Measurements from ENCODE around the gene CELF1. TPM values are rescaled to one million over a fixed set of nuclear protein-coding genes. Genes with fewer than 3 reads are reported as not detected.

CELF1 gene
- total and polyA plus RNA-seq, 2 of the 13 experiments (the other 11 are each of a cell fraction or from before 2014, with no cell fraction given) = 69.0 to 80.1 TPM

DNA sequence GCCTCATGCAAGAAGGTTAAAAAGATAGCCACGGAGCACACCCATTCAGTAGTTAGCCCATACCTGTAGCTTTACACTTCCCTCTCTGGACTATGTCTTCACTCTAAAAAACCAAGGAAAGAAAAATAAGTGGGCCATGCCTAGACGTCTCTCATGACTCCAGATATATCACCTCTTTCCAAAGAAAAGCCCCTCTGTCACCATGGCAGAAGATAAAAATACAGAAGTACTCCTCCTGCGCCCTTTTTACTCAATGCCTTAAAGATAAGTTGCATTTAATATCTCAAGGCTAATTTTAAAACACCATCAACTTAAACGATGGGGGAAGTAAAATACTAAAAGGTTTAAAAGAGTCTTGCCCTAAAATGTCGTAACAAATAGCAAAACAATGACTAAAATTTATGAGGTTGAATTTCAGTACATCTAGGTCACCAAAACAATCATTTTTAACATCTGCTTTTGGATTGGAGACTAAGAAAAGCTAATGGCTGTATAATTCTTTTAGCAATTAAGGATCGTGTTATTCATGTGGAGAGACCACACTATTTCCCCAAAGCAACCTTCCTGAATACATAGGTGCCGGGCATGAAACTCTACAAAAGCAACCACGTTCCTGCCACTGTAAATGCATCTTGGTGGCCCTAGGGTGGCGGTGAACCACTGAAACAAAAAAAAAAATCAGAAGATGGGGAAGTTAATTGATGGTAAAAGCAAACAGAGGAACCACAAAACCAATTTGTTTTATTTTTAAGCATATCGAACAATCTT, 46.0 kb downstream of the CELF1 start:
- Histone ChIP-seq H3K4me2 (ENCODE audit: low read depth, low read length) (no peak overlapping the region), H3K36me3 (replicated peaks in 1 of 2; ENCODE audit: control insufficient read depth in 1 of 2, insufficient read depth in 2 of 2, low read length in 2 of 2) (peaks cover 0 to 12% of the 10 kb centered on the region in 2 experiments; a peak in 3 of 5 replicates), H3K4me3 (replicated peaks in 1 of 3; ENCODE audit: insufficient read depth in 1 of 3, low read depth in 2 of 3, low read length in 3 of 3) (no peak overlapping the region), H3K27me3 (ENCODE audit: control insufficient read depth in 1 of 2, insufficient read depth in 2 of 2, low read length in 2 of 2) (no peaks in the 10 kb centered on the region), H3K9me3 (ENCODE audit: low read length) (no peaks in the 10 kb centered on the region), H3K27ac (ENCODE audit: extremely low read length, insufficient read depth, low read length) (no peak overlapping the region), H4K20me1 (ENCODE audit: insufficient read depth, low read length) (peaks cover 54% of the 10 kb centered on the region), H2AFZ (ENCODE audit: low read length) (no peak overlapping the region), H3K9ac (ENCODE audit: insufficient read depth, low read depth, low read length) (no peak overlapping the region), H3K4me1 (ENCODE audit: insufficient read depth, low read length) (peaks cover 41% of the 10 kb centered on the region), H3K79me2 (ENCODE audit: insufficient read depth, low read length) (peaks cover 88% of the 10 kb centered on the region)
- no peak for FAIRE-seq
- intact Hi-C loops (cut with micrococcal nuclease; ENCODE audit: unreplicated experiment) = no loop called here
- WGBS (ENCODE audit: low lambda C conversion rate) = 94% methylated on average over 10 of the region's 10 CpGs
- in situ Hi-C loops (cut with HindIII; ENCODE audit: extremely low pct_ligation_motif_present, low pct_unique_long_range_greater_than_20kb) = no loop called here
- ChIA-PET CTCF (ENCODE audit: low intra/inter-chr PET ratio, low total read pairs) (interaction anchor here (0.6 kb wide), 1 partner anchor 279 kb away, joined by 3 read pairs; no protein-coding TSS in a partner anchor), POLR2A (no interaction called here)
- no TSS peak for BruUV-seq (replicated peaks)
- DNase-seq (ENCODE audit: low spot score) = no peak
- no peak for ATAC-seq
- TF ChIP-seq MIER3 (CRISPR knock-in tag; IDR thresholded peaks at IDR 0.05; ENCODE audit: borderline replicate concordance) (no peak), ZNF468 (CRISPR knock-in tag; IDR thresholded peaks at IDR 0.05) (no peak), SMARCC2 (IDR thresholded peaks at IDR 0.05) (no peak), ZSCAN22 (CRISPR knock-in tag; IDR thresholded peaks at IDR 0.05) (no peak), GTF2F1 (IDR thresholded peaks at IDR 0.05; ENCODE audit: low read length) (no peak), ZNF296 (CRISPR knock-in tag; conservative IDR thresholded peaks at IDR 0.05) (no peak), ZBTB3 (CRISPR knock-in tag; IDR thresholded peaks at IDR 0.05; ENCODE audit: borderline replicate concordance, low read depth) (no peak), ZNF883 (CRISPR knock-in tag; IDR thresholded peaks at IDR 0.05; ENCODE audit: not compliant biosample characterization) (no peak), MBD4 (IDR thresholded peaks at IDR 0.05; ENCODE audit: borderline replicate concordance, low read length) (no peak), ZNF713 (CRISPR knock-in tag; IDR thresholded peaks at IDR 0.05) (no peak)
- TF ChIP-seq, protein P1, sequence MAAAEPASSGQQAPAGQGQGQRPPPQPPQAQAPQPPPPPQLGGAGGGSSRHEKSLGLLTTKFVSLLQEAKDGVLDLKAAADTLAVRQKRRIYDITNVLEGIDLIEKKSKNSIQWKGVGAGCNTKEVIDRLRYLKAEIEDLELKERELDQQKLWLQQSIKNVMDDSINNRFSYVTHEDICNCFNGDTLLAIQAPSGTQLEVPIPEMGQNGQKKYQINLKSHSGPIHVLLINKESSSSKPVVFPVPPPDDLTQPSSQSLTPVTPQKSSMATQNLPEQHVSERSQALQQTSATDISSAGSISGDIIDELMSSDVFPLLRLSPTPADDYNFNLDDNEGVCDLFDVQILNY (CRISPR knock-in tag; conservative IDR thresholded peaks at IDR 0.05) = no peak
- TF ChIP-seq, protein P2, sequence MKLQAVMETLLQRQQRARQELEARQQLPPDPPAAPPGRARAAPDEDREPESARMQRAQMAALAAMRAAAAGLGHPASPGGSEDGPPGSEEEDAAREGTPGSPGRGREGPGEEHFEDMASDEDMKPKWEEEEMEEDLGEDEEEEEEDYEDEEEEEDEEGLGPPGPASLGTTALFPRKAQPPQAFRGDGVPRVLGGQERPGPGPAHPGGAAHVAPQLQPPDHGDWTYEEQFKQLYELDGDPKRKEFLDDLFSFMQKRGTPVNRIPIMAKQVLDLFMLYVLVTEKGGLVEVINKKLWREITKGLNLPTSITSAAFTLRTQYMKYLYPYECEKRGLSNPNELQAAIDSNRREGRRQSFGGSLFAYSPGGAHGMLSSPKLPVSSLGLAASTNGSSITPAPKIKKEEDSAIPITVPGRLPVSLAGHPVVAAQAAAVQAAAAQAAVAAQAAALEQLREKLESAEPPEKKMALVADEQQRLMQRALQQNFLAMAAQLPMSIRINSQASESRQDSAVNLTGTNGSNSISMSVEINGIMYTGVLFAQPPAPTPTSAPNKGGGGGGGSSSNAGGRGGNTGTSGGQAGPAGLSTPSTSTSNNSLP (IDR thresholded peaks at IDR 0.05; ENCODE audit: low read depth, low read length) = no peak
- TF ChIP-seq, protein P3, sequence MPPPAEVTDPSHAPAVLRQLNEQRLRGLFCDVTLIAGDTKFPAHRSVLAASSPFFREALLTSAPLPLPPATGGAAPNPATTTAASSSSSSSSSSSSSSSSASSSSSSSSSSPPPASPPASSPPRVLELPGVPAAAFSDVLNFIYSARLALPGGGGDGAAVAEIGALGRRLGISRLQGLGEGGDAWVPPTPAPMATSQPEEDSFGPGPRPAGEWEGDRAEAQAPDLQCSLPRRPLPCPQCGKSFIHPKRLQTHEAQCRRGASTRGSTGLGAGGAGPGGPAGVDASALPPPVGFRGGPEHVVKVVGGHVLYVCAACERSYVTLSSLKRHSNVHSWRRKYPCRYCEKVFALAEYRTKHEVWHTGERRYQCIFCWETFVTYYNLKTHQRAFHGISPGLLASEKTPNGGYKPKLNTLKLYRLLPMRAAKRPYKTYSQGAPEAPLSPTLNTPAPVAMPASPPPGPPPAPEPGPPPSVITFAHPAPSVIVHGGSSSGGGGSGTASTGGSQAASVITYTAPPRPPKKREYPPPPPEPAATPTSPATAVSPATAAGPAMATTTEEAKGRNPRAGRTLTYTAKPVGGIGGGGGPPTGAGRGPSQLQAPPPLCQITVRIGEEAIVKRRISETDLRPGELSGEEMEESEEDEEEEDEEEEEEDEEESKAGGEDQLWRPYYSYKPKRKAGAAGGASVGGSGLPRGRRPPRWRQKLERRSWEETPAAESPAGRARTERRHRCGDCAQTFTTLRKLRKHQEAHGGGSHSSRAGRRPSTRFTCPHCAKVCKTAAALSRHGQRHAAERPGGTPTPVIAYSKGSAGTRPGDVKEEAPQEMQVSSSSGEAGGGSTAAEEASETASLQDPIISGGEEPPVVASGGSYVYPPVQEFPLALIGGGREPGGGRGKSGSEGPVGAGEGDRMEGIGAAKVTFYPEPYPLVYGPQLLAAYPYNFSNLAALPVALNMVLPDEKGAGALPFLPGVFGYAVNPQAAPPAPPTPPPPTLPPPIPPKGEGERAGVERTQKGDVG (CRISPR knock-in tag; IDR thresholded peaks at IDR 0.05; ENCODE audit: borderline replicate concordance) = no peak
- TF ChIP-seq, protein P4, sequence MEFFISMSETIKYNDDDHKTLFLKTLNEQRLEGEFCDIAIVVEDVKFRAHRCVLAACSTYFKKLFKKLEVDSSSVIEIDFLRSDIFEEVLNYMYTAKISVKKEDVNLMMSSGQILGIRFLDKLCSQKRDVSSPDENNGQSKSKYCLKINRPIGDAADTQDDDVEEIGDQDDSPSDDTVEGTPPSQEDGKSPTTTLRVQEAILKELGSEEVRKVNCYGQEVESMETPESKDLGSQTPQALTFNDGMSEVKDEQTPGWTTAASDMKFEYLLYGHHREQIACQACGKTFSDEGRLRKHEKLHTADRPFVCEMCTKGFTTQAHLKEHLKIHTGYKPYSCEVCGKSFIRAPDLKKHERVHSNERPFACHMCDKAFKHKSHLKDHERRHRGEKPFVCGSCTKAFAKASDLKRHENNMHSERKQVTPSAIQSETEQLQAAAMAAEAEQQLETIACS (CRISPR knock-in tag; IDR thresholded peaks at IDR 0.05) = no peak
- TF ChIP-seq, protein P5, sequence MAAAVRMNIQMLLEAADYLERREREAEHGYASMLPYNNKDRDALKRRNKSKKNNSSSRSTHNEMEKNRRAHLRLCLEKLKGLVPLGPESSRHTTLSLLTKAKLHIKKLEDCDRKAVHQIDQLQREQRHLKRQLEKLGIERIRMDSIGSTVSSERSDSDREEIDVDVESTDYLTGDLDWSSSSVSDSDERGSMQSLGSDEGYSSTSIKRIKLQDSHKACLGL (CRISPR knock-in tag; IDR thresholded peaks at IDR 0.05) = no peak
